Esophagus squamous epithelium (tissue), 4 donors: ENCODE data around the gene RBFOX1.

Experiments used
- CTCF ChIP-seq, 6 experiments: fragments of 450-650 bp in 4 of 6; fragments of 200-600 bp in 2 of 6; sonication (generic) in 2 of 6; IDR thresholded peaks; one replicate each; pipeline ENCODE4 v1.5.1; 2016 to 2019; ENCODE audit warnings: antibody characterized with exemption in 6 of 6, mild to moderate bottlenecking in 4 of 6, moderate library complexity in 4 of 6
- POLR2A ChIP-seq, 4 donors: fragments of 450-650 bp; IDR thresholded peaks; one replicate each; pipeline ENCODE4 v1.6.1; 2017; ENCODE audit warnings: antibody characterized with exemption in 4 of 4, mild to moderate bottlenecking in 4 of 4, moderate library complexity in 3 of 4

- TF ChIP-seq CTCF (IDR thresholded peaks at IDR 0.05): no peak
- no peak for TF ChIP-seq POLR2A (IDR thresholded peaks at IDR 0.05)
Observed at GRCh38 chr16:7492122-7492521, 159.5 kb downstream of the RBFOX1 start.
